Colonic mucosa (tissue), 4 donors: ENCODE measurements around the gene MPZL3. TPM values are rescaled to one million over a fixed set of nuclear protein-coding genes. Genes with fewer than 3 reads are reported as not detected.

Source experiments
- DNase-seq: peaks from one replicate; pipeline ENCODE4 v3.0.0-alpha.2; 2020
- H3K27ac ChIP-seq: fragments of 200-600 bp; one replicate; pipeline ENCODE4 v1.8.0; 2021
- H3K27me3 ChIP-seq: fragments of 200-600 bp; one replicate; pipeline ENCODE4 v1.8.0; 2021
- H3K36me3 ChIP-seq: fragments of 200-600 bp; one replicate; pipeline ENCODE4 v1.8.0; 2021
- H3K4me1 ChIP-seq: fragments of 200-600 bp; one replicate; pipeline ENCODE4 v1.8.0; 2021; ENCODE audit warnings: mild to moderate bottlenecking
- H3K4me3 ChIP-seq: fragments of 200-600 bp; one replicate; pipeline ENCODE4 v1.8.0; 2021
- H3K9ac ChIP-seq, 2 donors: one replicate each; pipeline ENCODE4 v1.7.0; 2013; ENCODE audit warnings: control low read depth in 2 of 2, low read depth in 2 of 2, low read length in 2 of 2
- H3K9me3 ChIP-seq: fragments of 200-600 bp; one replicate; pipeline ENCODE4 v1.8.0; 2021
- CTCF ChIP-seq: fragments of 200-600 bp; IDR thresholded peaks from one replicate; pipeline ENCODE4 v1.8.0; 2022; ENCODE audit warnings: antibody characterized with exemption, mild to moderate bottlenecking
- intact Hi-C: fragments of 100-400 bp; cut with DNase I; formaldehyde crosslinking; loops from one replicate; pipeline ENCODE4 v1.14.1; 2022
- total RNA-seq, 2 donors: library from RNA; stranded (reverse); fragmentation: NEBNext Ultra II Directional in 1 of 2; extraction: Animal tissue kit (Norgen Biotek cat#: 25700) in 1 of 2; gene quantifications; one replicate each; pipeline ENCODE4 v1.2.1, GENCODE V29; 2021
- donor health status: healthy.
- donor health status: DM: no; HTN: no; CAD: no.
- donor health status: DM: no; HTN: no; CAD: no.

The MPZL3 gene
- total RNA-seq, 2 donors from 2014 or later = 10.9 to 27.8 TPM

- intact Hi-C loops = no loop called here
- H3K4me1 ChIP-seq = no peaks in the 10 kb centered on the region
- H3K27me3 ChIP-seq = no peaks in the 10 kb centered on the region
- no peak for DNase-seq
- no peaks in the 10 kb centered on the region for H3K36me3 ChIP-seq
- H3K9ac ChIP-seq = no peak overlapping the region
- no peak for TF ChIP-seq CTCF
- no peak overlapping the region for H3K4me3 ChIP-seq
- H3K9me3 ChIP-seq = no peaks in the 10 kb centered on the region
- H3K27ac ChIP-seq = no peak overlapping the region
Observed at GRCh38 chr11:118259138-118259537, 7.0 kb upstream of the MPZL3 start.

GRCh38 chr11:118258410-118258809 is 6.2 kb upstream of the MPZL3 start:
- no peaks in the 10 kb centered on the region for H3K4me1 ChIP-seq

GRCh38 chr11:118252688-118253087 is 523 bp upstream of the MPZL3 start:
- H3K4me3 ChIP-seq = peak overlapping the region; percentile 51
- no peak for DNase-seq
- TF ChIP-seq CTCF = no peak
- no peaks in the 10 kb centered on the region for H3K27me3 ChIP-seq
- no peaks in the 10 kb centered on the region for H3K36me3 ChIP-seq
- H3K9ac ChIP-seq = no peak overlapping the region
- H3K27ac ChIP-seq = peak overlapping the region; percentile 79
- no peaks in the 10 kb centered on the region for H3K9me3 ChIP-seq
- intact Hi-C loops = no loop called here
- H3K4me1 ChIP-seq = no peaks in the 10 kb centered on the region

More at GRCh38 chr11:118258410-118258809, 6.2 kb upstream of the MPZL3 start:
- Histone ChIP-seq H3K27ac (no peak overlapping the region), H3K27me3 (no peaks in the 10 kb centered on the region), H3K36me3 (no peaks in the 10 kb centered on the region), H3K4me3 (no peak overlapping the region), H3K9me3 (no peaks in the 10 kb centered on the region), H3K9ac (no peak overlapping the region)
- TF ChIP-seq CTCF = no peak
- intact Hi-C loops = no loop called here
- DNase-seq = peak; percentile 18

- H3K9ac ChIP-seq = no peak overlapping the region
- peaks cover under 1% of the 10 kb centered on the region for H3K4me1 ChIP-seq
Observed at GRCh38 chr11:118247041-118247440, 5.1 kb downstream of the MPZL3 start.

GRCh38 chr11:118245936-118246562 is 6.1 kb downstream of the MPZL3 start:
- Histone ChIP-seq H3K27me3 (no peaks in the 10 kb centered on the region), H3K4me3 (no peak overlapping the region), H3K9ac (no peak overlapping the region), H3K27ac (no peak overlapping the region), H3K36me3 (no peaks in the 10 kb centered on the region), H3K9me3 (no peaks in the 10 kb centered on the region), H3K4me1 (peaks cover 10% of the 10 kb centered on the region)
- no peak for TF ChIP-seq CTCF
- intact Hi-C loops = no loop called here
- DNase-seq = no peak

More at GRCh38 chr11:118247041-118247440, 5.1 kb downstream of the MPZL3 start:
- Histone ChIP-seq H3K4me3 (no peak overlapping the region), H3K27me3 (no peaks in the 10 kb centered on the region), H3K27ac (no peak overlapping the region), H3K9me3 (no peaks in the 10 kb centered on the region), H3K36me3 (no peaks in the 10 kb centered on the region)
- intact Hi-C loops = no loop called here
- no peak for DNase-seq
- TF ChIP-seq CTCF = no peak
